Psoas muscle (tissue), 8 donors: ENCODE measurements around the gene PLB1. TPM values are rescaled to one million over a fixed set of nuclear protein-coding genes. Genes with fewer than 3 reads are reported as not detected.
A peak's percentile ranks its signal among the peaks of the same experiment; 100 is the strongest.

Experiments used
- ATAC-seq, 4 donors: fragments of 200-7000 bp; cut with Tn5 transposase; one replicate each; pipeline ENCODE4 v1.9.1; 2020; ENCODE audit warnings: moderate library complexity in 3 of 4, mild to moderate bottlenecking in 2 of 4
- DNase-seq, 2 donors: peaks; one replicate each; pipeline ENCODE4 v3.0.0-alpha.2; 2020
- H3K27ac ChIP-seq: fragments of 200-600 bp; one replicate; pipeline ENCODE4 v1.8.0; 2022
- H3K27me3 ChIP-seq, 3 donors: fragments of 200-600 bp in 1 of 3; one replicate each; pipeline versions ENCODE4 v1.6.1 to v1.8.0; 2013 to 2022; ENCODE audit warnings: low read length in 2 of 3, mild to moderate bottlenecking in 2 of 3, moderate library complexity in 1 of 3; ENCODE audit not compliant: insufficient read depth in 3 of 3
- H3K36me3 ChIP-seq, 2 donors: fragments of 200-600 bp in 1 of 2; one replicate each; pipeline versions ENCODE4 v1.6.1 to v1.8.0; 2013 to 2022; ENCODE audit warnings: low read depth in 1 of 2, mild to moderate bottlenecking in 1 of 2, moderate library complexity in 1 of 2; ENCODE audit not compliant: insufficient read depth in 1 of 2
- H3K4me1 ChIP-seq: fragments of 200-600 bp; one replicate; pipeline ENCODE4 v1.8.0; 2022
- H3K4me3 ChIP-seq: fragments of 200-600 bp; one replicate; pipeline ENCODE4 v1.8.0; 2022; ENCODE audit warnings: mild to moderate bottlenecking
- H3K9me3 ChIP-seq: fragments of 200-600 bp; one replicate; pipeline ENCODE4 v1.8.0; 2022
- CTCF ChIP-seq: fragments of 200-600 bp; IDR thresholded peaks from one replicate; pipeline ENCODE4 v1.8.0; 2022; ENCODE audit warnings: antibody characterized with exemption
- WGBS, 3 donors: extraction: QIAGEN DNeasy Blood & Tissue Kit; methylation state at CpG; one replicate each; pipeline versions ENCODE4 v1.1.6 to v1.1.7; 2013; 5-methylcytosine and 5-hydroxymethylcytosine counted together
- intact Hi-C, 2 donors: fragments of 100-400 bp; cut with DNase I; formaldehyde crosslinking; loops; one replicate each; pipeline versions ENCODE4 v1.11.0 to v1.14.2; 2022
- polyA plus RNA-seq, 3 donors: library from polyadenylated mRNA; stranded (reverse); fragments of 200-250 nt; gene quantifications; one replicate each; pipeline ENCODE4 v1.2.3, GENCODE V29; 2013
- total RNA-seq, 4 donors: library from RNA; stranded (reverse); fragmentation: NEBNext Ultra II Directional in 2 of 4; extraction: Animal tissue kit (Norgen Biotek cat#: 25700) in 2 of 4; gene quantifications; one replicate each; pipeline versions ENCODE4 v1.2.1 to v1.2.4, GENCODE V29; 2021 to 2023
- donor health status: healthy with polysubstance abuse.
- donor health status: DM: no; HTN: no; CAD: no; lungs with moderate emphysema.
- donor health status: Bipolar disorder and iron deficiency.
- donor health status: healthy.
- donor health status: DM: yes; HTN: yes; CAD: no.
- donor health status: DM: no; HTN: no; CAD: no.
- donor health status: DM: no; HTN: no; CAD: no.
- donor health status: DM: yes; HTN: yes; CAD: no.

Gene PLB1
- total and polyA plus RNA-seq, 7 donors: 0.63 to 4.9 (median 1.7) TPM

GRCh38 chr2:28684142-28684858, 188.4 kb downstream of the PLB1 start:
- Histone ChIP-seq H3K36me3 (no peaks in the 10 kb centered on the region), H3K27ac (peak overlapping the region; percentile 64), H3K4me1 (peaks cover 11% of the 10 kb centered on the region), H3K9me3 (no peaks in the 10 kb centered on the region), H3K4me3 (no peak overlapping the region), H3K27me3 (no peaks in the 10 kb centered on the region)
- 55 to 70% (median 62%) methylated on average over 13 of the region's 13 CpGs for WGBS, 3 donors
- DNase-seq: no peak
- peak; percentile 63 to 70 (median 68) for ATAC-seq
- intact Hi-C loops: no loop called here
- no peak for TF ChIP-seq CTCF

DNA sequence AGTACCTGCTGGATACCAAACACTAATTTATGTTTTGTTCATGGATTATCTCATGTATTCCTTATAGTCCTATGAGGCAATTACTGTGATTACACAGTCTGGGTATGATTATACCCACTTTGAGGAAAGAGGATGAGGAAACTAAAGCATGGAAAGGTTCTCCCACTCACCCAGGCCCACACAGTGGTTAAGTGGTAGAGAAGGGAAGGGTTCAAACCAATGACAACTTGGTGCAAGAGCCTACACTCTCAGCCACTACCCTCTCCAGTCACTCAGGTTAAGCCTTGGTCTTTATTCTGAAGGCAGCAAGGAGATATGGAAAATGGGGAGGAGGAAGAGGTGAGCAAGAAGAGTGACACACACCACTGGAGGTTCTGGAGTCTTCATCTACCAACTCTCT, 191.3 kb downstream of the PLB1 start:
- Histone ChIP-seq H3K36me3 (no peaks in the 10 kb centered on the region), H3K27ac (no peak overlapping the region), H3K4me3 (no peak overlapping the region), H3K27me3 (no peaks in the 10 kb centered on the region), H3K4me1 (peaks cover 20% of the 10 kb centered on the region), H3K9me3 (no peaks in the 10 kb centered on the region)
- intact Hi-C loops: no loop called here
- DNase-seq (no peak), ATAC-seq (no peak)
- no peak for TF ChIP-seq CTCF

- no peak for TF ChIP-seq CTCF
- no peak overlapping the region for H3K4me3 ChIP-seq
- no peaks in the 10 kb centered on the region for H3K9me3 ChIP-seq
- H3K27ac ChIP-seq: no peak overlapping the region
- DNase-seq (no peak), ATAC-seq (no peak)
- no peaks in the 10 kb centered on the region for H3K27me3 ChIP-seq
- H3K4me1 ChIP-seq: peaks cover 21% of the 10 kb centered on the region
- intact Hi-C loops: no loop called here
- WGBS, 3 donors: 70 to 81% (median 81%) methylated on average over 7 of the region's 7 CpGs
- no peaks in the 10 kb centered on the region for H3K36me3 ChIP-seq
Observed at GRCh38 chr2:28687640-28688385, 192.0 kb downstream of the PLB1 start.

GRCh38 chr2:28688818-28689217, 193.0 kb downstream of the PLB1 start:
- H3K9me3 ChIP-seq: no peaks in the 10 kb centered on the region
- no peak overlapping the region for H3K4me3 ChIP-seq
- DNase-seq (no peak), ATAC-seq (no peak)
- H3K27me3 ChIP-seq: no peaks in the 10 kb centered on the region
- TF ChIP-seq CTCF: no peak
- 83 to 92% (median 89%) methylated on average over 2 of the region's 2 CpGs for WGBS, 3 donors
- no peak overlapping the region for H3K27ac ChIP-seq
- no peaks in the 10 kb centered on the region for H3K36me3 ChIP-seq
- H3K4me1 ChIP-seq: peaks cover 17% of the 10 kb centered on the region
- intact Hi-C loops: no loop called here
